Measurements from ENCODE around the gene AHCY.
"Not testable (repeated sequence)": the region's sequence is repeated elsewhere in the genome, so short reads cannot be mapped to it uniquely, and the experiment has no call there.

Gene AHCY

DNA sequence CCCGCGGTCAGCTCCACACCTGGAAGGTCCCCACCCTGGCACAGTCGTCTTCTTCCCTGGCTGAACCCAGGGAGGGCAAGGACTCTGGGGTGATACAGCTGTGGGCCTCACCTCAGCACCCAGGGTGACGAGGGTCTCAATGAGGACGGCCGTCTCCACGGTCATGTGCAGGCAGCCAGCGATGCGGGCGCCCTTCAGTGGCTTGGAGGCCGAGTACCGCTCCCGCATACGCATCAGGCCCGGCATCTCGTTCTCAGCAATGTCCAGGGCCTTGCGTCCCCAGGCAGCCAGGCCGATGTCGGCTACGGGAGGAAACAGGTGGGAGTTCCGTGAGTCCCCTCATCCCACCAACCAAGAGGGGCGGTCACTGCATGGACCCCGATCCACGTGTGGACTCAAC is 7.9 kb downstream of the AHCY start:
- DNase-seq, result no peak

DNA sequence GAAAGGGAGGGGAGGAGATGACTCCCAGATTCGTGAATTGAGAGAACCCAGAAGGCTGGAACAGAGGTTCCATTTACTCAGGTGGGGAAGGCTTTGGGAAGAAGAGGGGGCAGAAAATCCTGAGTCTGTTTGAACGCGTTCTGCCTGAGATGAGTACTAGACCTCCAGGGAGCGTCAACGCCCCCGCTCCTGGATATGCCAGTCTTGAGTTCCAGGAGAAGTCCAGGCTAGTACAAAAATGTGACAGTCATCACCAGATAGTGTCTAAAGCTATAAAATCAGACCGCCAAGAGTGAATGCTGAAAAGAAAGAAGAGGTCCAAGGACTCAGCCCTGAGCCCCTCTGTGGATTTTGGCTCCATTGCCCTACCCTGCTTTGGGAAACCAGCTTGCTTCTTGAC is 8.6 kb downstream of the AHCY start:
- DNase-seq, result no peak

DNA sequence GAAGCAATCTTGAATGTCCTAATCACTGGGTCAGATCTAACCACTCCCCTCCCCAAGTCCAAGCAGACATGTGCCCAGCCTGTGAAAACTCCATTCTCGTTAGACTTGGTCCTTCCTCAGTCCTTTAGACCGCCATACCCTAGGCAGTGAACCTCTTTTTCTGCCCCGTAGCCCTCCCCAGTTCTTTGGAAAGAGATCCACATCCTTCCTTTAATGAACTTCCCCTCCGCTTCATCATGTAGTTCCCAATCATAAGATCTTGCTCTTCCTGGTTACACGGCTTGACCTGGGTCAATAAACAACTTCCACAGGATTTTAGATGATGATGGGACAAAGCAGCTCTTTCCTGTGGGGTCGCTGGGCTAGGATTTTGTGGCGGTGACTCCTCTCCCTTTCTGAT is 9.6 kb downstream of the AHCY start:
- no peak for DNase-seq

DNA sequence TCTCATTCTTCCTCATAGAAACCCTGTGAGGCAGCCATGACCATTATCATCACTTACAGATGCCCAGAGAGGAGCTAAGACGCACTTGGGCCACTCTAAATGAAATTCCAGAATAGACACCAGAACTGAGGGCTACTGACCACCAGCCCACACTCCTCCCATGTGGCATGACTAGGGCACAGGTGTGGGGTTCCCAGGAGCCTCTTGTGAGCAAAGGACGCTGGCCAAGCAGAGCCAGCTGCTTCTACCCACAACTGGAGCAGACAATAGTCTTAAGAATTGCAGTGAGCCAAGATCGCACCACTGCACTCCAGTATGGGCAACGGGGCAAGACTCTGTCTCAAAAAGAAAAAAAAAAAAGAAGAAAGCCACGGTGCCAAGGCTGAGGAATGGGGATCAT is 10.0 kb downstream of the AHCY start:
- DNase-seq, result no peak

DNA sequence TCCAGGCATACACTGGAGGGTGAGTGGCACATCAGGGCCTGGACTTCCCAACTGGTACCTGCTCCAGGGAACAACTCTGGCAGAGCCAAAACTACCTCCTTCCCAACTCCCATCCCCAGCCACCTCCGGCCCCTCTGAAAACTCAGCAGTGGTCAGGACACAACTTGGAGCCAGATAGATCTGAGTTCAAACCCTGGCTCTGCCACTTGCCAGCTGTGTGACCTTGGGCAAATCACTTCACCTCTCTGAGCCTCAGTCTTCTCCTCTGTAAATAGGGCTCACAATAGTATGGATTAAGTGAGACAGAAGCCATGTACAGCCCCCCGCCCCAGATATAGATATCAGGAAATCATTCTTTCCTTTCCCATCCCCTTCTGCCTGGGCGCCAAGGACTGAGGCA is 10.7 kb downstream of the AHCY start:
- DNase-seq, result no peak

DNA sequence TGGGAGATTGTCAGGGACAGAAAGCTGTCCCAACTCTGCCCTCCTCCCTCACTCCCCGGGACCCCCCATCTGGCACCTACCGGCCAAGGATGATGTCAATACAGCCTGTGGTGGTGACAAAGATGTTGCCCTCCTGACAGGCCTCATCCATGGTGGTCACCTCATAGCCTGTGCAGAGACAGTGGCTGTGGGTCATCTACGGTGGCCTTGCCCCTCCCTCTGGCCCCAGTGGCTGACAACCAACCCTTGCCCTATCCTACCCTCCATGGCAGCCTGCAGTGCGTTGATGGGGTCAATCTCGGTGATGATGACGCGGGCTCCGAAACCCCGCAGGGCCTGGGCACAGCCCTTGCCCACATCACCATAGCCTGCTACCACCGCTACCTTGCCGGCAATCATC is 12.7 kb downstream of the AHCY start:
- DNase-seq, result no peak

DNA sequence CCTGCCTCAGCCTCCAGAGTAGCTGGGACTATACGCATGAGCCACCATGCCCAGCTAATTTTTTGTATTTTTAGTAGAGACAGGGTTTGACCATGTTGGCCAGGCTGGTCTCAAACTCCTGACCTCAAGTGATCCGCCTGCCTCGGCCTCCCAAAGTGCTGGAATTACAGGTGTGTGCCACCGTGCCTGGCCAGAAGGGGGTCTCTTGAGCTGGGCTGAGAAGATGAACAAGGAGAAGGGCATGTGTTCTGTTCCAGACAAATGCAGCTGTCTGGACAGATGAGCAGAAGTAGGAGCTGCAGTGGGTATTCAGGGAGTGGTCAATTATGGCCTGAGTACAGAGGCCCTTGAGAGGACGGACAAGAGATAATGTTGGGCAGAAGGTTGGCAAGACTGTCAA is 15.7 kb downstream of the AHCY start:
- DNase-seq, result not testable (repeated sequence)

DNA sequence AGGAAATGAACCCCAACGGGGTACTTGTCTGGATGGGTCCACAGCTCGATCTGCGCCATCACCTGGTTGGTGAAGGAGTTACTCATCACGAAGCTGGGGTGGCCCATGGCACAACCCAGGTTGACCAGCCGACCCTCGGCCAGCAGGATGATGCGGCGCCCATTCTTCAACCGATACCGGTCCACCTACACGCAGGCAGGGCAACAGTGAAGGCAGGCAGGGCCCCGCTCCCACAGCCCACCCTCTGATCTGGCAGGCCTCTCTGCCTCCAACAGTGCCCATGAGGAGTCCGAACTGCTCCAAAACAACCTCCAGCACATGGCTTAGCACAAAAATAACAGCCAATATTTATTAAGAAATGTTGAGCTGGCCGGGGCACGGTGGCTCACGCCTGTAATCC is 17.7 kb downstream of the AHCY start:
- DNase-seq, result no peak

DNA sequence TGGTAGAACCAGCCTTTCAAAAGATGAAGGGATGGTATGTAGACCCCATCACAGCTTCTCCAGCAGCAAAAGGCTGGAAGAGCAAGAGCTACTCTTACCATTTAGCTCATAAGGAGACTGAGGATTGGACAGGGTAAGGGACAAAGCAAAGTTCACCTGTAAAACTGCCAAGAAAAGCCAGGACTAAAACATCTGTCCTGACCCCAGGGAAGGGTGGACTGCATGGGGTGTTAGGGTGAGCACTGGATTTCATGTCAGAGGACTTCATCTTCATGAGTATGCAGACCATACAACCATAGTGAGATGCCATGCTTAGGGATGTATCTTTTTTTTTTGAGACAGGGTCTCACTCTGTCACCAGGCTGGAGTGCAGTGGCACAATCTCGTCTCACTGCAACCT is 19.3 kb downstream of the AHCY start:
- DNase-seq, result no peak

DNA sequence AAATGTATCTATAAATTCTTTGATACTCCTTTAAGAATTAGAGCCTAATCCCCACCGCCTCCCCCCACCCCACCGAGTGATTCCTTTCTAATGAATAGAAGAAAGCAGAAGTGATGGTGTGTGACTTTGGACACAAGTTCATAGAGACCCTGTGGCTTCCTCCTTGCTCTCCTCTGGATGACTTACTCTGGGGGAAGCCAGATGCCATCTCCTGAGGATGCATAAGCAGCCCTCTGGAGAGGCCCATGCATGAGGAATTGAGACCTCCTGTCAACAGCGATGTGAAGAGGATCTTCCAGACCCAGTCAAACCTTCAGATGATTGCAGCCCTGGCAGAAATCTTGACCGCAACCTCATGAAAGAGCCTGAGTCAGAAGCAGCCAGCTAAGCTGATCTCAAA is 21.1 kb downstream of the AHCY start:
- DNase-seq, result no peak

DNA sequence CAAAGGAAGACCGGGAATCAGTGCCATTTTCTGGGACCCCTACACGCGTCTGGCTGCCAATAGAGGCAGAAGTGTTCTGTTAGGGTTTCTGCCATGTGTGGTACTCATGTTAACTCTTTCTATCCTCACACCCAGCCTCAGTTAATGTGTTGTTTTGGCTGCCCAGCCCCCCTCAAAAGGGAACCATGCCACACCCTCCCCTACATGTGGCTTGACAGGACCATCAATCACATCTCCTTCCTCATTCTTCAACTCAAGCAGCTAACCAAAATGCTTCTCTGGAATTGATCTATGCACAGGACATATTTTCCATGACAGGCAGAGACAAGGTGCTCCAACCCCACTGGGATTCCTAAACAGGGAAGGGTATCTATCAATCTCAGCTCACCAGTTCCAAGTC is 22.0 kb downstream of the AHCY start:
- no peak for DNase-seq

DNA sequence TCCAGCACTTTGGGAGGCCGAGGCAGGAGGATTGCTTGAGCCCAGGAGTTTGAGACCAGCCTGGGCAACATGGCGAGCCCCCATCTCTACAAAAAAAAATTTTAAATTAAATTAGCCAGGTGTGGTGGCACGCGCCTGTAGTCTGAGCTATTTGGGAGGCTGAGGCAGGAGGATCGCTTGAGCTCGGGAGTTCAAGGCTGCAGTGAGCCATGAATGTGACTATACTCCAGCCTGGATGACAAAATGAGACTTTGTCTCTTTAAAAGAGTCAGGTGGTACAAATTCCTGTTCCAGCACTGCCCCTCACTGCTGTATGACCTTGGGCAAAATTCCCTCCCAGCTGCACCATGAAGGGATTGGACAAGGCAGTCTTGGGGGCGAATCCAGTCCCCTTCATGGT is 28.5 kb downstream of the AHCY start:
- no peak for DNase-seq

DNA sequence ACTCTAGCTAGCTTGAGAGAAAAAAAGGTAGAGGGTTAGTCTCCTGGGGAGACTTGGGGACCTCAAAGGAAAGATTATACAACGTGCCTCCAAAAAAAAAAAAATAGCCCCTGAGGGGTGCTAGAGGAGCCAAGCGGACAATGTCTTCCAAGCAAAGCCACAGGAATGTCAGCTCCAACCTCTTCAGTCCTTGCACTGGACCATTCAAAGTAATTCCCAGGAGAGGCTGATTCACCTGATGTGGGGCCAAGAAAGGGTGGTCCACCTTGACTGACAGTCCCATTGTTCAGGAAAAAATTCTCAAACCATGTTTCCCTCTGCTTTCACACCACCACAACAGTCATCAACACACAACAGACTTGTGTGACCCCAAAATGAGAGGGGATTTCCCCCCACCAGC is 31.2 kb downstream of the AHCY start:
- DNase-seq, result no peak

DNA sequence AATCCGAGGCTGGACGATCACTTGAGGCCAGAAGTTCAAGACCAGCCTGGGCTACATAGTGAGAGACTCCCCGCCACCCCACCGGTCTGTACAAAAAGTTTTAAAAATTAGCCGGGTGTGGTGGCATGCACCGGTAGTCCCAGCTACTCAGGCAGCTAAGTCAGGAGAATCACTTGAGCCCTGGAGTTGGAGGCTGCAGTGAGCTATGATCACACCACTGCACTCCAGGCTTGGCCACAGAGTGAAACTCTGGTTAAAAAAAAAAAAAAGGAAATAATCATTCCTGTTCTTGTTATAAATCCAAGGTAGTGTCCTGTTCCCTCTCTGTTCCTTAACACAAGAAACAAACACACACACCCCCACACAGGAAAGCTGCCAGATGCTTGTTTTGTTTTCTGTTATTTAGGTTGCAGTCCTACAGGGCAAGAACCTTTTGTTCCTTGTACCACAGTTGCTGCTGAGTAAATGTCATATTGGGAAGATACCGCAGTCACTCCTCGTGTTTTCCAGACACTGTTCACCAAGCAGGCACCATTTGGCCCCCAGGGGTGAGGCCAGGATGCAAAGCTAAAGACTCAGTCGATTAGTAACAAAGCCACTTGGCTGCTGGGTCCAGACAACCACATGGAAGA is 33.0 kb downstream of the AHCY start:
- DNase-seq, result no peak

DNA sequence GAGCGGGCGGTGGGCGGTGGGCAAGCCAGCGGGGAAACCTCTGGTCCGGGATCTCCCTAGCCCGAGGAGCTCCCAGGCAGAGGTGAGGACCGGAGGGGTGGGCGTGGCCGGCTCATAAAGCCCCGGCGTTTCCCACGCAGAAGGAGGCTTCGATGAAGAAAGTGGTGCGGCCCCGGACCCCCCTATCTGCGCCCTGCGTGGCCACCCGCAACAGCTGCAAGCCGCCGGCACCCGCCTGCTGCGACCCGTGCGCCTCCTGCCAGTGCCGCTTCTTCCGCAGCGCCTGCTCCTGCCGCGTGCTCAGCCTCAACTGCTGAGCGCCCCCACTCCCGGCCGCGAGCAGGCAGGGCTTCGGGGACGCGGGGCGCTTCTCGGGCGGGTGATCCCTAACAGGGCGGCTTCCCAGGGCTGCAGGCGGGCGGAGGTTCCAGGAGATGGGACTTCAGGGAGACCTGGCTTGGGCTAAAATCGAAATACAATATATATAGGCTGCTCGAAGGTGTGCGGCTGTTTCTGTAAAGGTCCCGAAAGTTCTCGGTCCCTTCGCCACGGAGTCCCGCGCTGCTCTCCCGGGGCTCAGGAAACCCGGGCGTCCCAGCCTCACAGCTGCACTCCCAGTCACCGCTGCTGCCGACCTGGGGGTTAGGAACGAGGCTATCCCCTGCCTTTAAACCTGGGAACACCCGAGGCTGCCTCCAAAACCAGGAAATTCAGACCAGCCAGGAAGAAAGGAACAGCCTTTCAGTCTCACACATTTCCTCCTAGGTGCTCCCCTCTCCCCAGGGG is 34.1 kb downstream of the AHCY start:
- DNase-seq, result peak in 1 of 2 donors; percentile 11

DNA sequence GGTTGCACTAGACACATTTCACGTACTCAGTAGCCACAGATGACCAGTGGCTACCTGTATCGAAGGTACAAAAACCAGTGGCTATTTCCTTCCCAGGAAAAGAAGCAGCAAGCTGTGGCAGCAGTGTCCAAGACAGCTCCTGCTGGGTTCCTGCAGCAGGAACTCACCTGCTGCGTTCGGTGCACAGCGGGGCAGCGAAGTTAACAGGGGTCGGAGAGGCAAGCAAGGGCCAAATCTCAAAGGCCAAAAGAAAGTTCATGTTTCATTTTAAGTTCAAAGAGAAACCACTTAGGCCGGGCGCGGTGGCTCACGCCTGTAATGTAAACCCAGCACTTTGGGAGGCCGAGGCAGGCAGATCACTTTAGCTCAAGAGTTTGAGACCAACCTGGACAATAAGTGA is 35.0 kb downstream of the AHCY start:
- DNase-seq, result no peak

DNA sequence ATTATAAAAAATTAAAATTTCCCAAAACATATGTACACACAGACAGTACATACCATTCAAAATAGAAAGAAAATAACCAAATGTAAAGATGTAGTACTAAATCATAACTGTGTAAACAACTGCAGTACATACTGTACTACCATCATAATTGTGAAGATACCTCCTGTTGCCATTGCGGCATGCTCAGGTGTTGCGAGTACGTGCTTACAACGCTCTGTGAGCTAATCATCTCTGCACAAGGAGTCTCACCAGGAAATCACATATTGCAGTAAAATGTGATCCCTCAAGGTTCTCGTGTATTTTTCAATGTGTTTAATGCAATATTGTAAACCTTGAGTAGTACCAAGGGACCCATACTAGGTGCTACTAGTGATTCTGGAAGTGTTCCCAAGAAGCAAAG is 39.0 kb downstream of the AHCY start:
- DNase-seq, result no peak

DNA sequence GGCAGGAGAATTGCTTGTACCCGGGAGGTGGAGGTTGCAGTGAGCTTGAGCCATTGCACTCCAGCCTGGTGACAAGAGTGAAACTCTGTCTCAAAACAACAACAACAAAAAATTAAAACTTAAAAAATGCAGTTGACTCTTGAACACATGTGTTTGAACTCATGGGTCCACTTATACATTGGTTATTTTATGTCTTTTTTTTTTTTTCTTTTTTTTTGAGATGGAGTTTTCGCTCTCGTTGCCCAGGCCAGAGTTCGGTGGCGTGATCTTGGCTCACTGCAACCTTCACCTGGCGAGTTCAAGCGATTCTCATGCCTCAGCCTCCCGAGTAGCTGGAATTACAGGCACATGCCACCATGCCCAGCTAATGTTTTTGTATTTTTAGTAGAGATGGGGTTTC is 39.7 kb downstream of the AHCY start:
- not testable (repeated sequence) for DNase-seq

DNA sequence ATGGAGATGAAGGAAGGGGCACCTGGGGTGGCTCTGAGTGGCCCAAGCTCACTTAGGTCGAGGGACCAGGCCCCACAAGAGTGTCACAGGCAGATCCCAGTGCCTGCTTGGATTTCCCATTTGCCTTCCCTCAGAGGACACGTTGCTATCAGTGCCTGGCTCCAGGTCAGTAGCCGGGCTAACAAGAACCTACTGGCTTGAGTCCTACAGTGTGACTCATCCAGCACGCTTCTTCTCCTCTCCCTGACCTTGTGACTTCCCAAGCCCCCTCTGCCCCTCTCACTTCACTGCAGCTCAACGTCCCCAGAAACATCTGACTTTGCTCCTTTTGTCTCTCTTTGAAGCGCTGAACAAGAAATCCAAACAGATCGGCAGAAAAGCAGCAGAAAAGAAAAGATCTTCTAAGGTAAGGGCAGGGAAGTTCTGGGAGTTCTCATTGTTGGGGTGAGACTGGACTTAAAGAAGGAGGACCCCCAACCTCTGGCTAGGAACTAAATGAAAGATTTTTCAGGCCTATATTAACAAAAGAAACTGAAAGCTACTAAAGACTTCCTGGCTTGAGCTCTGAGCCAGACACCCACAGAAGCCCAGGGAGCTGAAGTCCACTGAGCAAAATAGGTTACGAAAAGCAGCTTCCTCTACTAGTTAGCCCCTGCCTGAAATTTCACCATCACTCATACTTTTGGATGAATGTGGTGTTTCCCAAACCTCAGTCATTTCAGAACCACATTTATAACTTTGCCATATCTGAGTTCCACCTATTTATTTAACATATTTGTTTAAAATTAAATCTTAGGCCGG is 40.5 kb downstream of the AHCY start:
- DNase-seq, result no peak

DNA sequence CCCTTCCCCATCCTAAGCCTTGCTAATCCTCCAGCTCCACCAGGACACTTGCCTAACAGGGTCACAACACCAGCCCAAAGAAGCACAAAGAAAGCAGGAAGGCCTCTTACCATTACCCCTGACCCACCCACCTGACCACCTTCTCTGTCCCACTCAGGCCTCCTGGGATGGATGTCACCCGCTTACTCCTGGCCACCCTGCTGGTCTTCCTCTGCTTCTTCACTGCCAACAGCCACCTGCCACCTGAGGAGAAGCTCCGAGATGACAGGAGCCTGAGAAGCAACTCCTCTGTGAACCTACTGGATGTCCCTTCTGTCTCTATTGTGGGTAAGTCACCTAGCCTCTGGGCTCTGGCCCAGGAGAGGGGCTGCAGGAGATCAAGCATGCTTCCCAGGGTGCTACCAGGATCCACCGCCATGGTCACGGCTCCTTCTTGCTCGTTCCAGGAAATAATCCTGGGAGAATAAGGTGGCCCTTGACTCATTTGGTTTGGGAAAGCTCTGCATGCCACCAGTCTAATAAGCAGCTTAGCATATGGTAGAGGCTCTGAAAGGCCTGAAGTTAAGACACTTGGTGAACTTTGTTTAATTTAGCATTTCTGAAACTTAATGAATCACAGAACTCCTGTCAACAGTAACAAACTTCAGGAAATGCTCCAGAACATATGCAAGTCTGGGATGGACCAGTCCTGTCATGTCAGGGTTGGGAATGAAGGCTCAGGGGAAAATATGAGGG is 42.8 kb downstream of the AHCY start:
- DNase-seq, result no peak

DNA sequence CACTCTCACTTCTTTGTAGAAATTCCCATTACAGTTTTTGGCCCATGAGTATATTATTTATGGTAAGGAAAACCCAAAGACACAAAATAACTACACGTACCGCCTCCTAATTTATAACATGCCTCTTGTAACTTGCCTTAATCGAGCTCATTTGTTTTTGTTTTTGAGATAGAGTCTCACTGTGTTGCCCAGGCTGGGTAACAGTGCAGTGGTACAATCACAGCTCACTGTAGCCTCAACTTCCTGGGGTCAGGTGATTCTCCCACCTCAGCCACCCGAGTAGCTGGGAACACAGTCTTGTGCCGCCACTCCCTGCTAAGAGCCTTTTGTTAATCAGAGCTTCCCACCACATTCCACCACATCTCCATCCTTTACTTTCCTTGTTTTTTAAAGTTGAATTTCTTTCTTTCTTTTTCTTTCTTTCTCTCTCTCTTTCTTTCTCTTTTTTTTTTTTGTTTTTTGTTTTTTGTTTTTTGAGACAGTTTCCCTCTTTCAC is 46.5 kb downstream of the AHCY start:
- no peak for DNase-seq

DNA sequence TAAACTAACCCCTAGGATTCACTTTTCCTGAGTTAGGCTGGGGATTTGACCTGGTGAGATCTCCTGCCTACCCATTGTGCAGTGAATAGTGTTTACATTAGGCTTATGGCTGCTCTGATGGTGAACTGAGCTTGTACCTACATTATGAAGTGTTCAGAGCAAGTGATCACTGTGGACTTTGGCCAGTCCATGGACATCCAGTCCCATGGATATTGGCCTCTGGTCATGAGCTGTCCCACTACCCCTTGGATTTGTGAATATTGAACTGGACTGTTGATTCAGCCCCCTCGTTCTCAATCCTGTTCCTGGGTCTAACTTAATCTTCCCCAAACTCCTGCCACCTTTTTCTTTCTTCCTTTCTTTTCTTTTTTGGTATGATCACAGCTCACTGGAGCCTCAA is 48.2 kb downstream of the AHCY start:
- no peak for DNase-seq

DNA sequence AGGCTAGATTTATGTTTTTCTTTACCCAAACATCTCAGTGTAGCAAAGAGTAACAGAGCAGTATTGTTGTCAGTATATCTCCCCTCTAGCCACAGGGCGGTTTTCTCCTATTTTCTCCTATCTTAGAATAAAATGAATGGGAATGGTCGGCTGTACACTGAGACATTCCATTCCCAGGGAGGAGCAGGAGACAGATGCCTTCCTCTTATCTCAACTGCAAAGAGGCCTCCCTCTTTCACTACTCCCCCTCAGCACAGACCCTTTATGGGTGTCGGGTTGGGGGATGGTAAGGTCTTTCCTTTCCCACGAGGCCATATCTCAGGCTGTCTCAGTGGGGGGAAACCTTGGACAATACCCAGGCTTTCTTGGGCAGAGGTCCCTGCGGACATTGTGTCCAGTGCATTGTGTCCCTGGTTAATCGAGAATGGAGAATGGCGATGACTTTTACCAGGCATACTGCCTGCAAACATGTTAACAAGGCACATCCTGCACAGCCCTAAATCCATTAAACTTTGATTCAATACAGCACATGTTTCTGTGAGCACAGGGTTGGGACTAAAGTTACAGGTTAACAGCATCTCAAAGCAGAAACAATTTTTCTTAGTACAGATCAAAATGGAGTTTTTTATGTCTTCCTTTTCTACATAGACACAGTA is 50.6 kb downstream of the AHCY start:
- DNase-seq, result not testable (repeated sequence)
